GM21619 (cell line): ENCODE results near the gene CTBP2.

Experiments used
- ATAC-seq: cut with Tn5 transposase; IDR thresholded peaks from one replicate; pipeline ENCODE4 v1.9.1; 2021; ENCODE audit not compliant: unreplicated experiment

CTBP2 gene

GRCh38 chr10:125011926-125012705, 148.2 kb downstream of the CTBP2 start:
- ATAC-seq = no peak

- ATAC-seq = no peak
Measured at GRCh38 chr10:125011171-125011925, 149.0 kb downstream of the CTBP2 start.

- ATAC-seq = no peak
Measured at GRCh38 chr10:125010362-125010761, 150.0 kb downstream of the CTBP2 start.

GRCh38 chr10:125009661-125010161, 150.7 kb downstream of the CTBP2 start:
- no peak for ATAC-seq

- ATAC-seq = no peak
Measured at GRCh38 chr10:125008689-125009638, 151.4 kb downstream of the CTBP2 start.

- ATAC-seq = no peak
Measured at GRCh38 chr10:125007436-125007835, 152.9 kb downstream of the CTBP2 start.

- no peak for ATAC-seq
Measured at GRCh38 chr10:125006921-125007426, 153.4 kb downstream of the CTBP2 start.

- ATAC-seq = no peak
Measured at GRCh38 chr10:125006188-125006680, 154.1 kb downstream of the CTBP2 start.

GRCh38 chr10:125005312-125006187, 154.8 kb downstream of the CTBP2 start:
- ATAC-seq = no peak

- no peak for ATAC-seq
Measured at GRCh38 chr10:125004571-125005311, 155.6 kb downstream of the CTBP2 start.

GRCh38 chr10:125003901-125004467, 156.4 kb downstream of the CTBP2 start:
- no peak for ATAC-seq

GRCh38 chr10:125003146-125003900, 157.0 kb downstream of the CTBP2 start:
- ATAC-seq = no peak

GRCh38 chr10:125002423-125003145, 157.8 kb downstream of the CTBP2 start:
- ATAC-seq = no peak

- no peak for ATAC-seq
Measured at GRCh38 chr10:125002047-125002422, 158.3 kb downstream of the CTBP2 start.

- no peak for ATAC-seq
Measured at GRCh38 chr10:125001313-125002046, 158.9 kb downstream of the CTBP2 start.
